ENCODE data around the gene TSPEAR.

- TF ChIP-seq NFKBIZ (CRISPR knock-in tag; IDR thresholded peaks at IDR 0.05) (no peak), TRIM24 (CRISPR knock-in tag; IDR thresholded peaks at IDR 0.05) (no peak), NFYB (CRISPR knock-in tag; IDR thresholded peaks at IDR 0.05) (no peak), POLR2A (IDR thresholded peaks at IDR 0.05; ENCODE audit: insufficient read depth in 1 of 2, low read depth in 2 of 2, low read length in 2 of 2) (no peak), PTBP1 (IDR thresholded peaks at IDR 0.05; ENCODE audit: low read depth, low read length, poor library complexity, severe bottlenecking) (no peak), ZNF138 (CRISPR knock-in tag; IDR thresholded peaks at IDR 0.05; ENCODE audit: low read depth) (no peak), ZEB1 (IDR thresholded peaks at IDR 0.05; ENCODE audit: insufficient replicate concordance, low read depth) (no peak), CREB1 (IDR thresholded peaks at IDR 0.05) (no peak), CREB1 (CRISPR knock-in tag; IDR thresholded peaks at IDR 0.05) (no peak), ZNF296 (CRISPR knock-in tag; conservative IDR thresholded peaks at IDR 0.05) (no peak), UBTF (CRISPR knock-in tag; IDR thresholded peaks at IDR 0.05) (no peak), ZNF263 (CRISPR knock-in tag; IDR thresholded peaks at IDR 0.05) (no peak), ZNF788 (CRISPR knock-in tag; IDR thresholded peaks at IDR 0.05; ENCODE audit: borderline replicate concordance) (no peak)
- TF ChIP-seq, protein P1, sequence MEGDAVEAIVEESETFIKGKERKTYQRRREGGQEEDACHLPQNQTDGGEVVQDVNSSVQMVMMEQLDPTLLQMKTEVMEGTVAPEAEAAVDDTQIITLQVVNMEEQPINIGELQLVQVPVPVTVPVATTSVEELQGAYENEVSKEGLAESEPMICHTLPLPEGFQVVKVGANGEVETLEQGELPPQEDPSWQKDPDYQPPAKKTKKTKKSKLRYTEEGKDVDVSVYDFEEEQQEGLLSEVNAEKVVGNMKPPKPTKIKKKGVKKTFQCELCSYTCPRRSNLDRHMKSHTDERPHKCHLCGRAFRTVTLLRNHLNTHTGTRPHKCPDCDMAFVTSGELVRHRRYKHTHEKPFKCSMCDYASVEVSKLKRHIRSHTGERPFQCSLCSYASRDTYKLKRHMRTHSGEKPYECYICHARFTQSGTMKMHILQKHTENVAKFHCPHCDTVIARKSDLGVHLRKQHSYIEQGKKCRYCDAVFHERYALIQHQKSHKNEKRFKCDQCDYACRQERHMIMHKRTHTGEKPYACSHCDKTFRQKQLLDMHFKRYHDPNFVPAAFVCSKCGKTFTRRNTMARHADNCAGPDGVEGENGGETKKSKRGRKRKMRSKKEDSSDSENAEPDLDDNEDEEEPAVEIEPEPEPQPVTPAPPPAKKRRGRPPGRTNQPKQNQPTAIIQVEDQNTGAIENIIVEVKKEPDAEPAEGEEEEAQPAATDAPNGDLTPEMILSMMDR (CRISPR knock-in tag; IDR thresholded peaks at IDR 0.05) = no peak
- TF ChIP-seq, protein P2, sequence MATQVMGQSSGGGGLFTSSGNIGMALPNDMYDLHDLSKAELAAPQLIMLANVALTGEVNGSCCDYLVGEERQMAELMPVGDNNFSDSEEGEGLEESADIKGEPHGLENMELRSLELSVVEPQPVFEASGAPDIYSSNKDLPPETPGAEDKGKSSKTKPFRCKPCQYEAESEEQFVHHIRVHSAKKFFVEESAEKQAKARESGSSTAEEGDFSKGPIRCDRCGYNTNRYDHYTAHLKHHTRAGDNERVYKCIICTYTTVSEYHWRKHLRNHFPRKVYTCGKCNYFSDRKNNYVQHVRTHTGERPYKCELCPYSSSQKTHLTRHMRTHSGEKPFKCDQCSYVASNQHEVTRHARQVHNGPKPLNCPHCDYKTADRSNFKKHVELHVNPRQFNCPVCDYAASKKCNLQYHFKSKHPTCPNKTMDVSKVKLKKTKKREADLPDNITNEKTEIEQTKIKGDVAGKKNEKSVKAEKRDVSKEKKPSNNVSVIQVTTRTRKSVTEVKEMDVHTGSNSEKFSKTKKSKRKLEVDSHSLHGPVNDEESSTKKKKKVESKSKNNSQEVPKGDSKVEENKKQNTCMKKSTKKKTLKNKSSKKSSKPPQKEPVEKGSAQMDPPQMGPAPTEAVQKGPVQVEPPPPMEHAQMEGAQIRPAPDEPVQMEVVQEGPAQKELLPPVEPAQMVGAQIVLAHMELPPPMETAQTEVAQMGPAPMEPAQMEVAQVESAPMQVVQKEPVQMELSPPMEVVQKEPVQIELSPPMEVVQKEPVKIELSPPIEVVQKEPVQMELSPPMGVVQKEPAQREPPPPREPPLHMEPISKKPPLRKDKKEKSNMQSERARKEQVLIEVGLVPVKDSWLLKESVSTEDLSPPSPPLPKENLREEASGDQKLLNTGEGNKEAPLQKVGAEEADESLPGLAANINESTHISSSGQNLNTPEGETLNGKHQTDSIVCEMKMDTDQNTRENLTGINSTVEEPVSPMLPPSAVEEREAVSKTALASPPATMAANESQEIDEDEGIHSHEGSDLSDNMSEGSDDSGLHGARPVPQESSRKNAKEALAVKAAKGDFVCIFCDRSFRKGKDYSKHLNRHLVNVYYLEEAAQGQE (IDR thresholded peaks at IDR 0.05; ENCODE audit: borderline replicate concordance in 1 of 2, low read depth in 1 of 2, low read length in 2 of 2) = no peak
These were observed 161.7 kb downstream of the TSPEAR start for GRCh38 chr21:44549525-44550211.
